ENCODE data around the gene PLAAT3. TPM values are rescaled to one million over a fixed set of nuclear protein-coding genes. Genes with fewer than 3 reads are reported as not detected.

The PLAAT3 gene
- polyA plus RNA-seq, 1 of the 3 experiments (the other 2 are of a cell fraction), result 44.0 TPM

DNA sequence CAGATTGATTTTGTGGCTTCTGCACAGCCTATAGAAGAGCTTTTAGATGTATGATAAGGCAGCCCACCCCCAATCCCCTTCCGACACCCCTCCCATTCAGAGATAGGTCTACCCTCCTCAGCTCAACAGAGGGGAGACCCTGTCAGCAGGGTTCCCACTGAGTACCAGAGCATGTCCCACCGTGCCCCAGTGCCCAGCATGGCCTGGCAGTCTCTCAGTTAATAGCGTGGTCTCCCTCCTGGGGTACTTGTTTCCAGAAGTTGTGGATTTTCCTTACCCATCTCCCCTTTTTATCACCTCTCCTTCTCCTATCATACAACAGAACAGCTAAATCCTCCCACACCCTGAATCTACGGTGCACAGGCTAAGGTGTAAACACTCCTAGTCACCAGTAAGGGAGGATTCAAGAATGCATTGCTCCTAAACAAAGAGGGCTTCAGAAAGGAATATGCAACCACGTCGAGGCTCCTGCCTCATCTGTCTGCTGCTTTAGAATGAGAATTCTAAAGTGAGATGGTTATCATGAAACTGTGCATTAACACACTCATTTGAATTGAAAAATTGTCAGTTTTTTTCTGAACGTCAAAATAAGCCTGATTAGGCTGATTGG lies 57.7 kb downstream of the PLAAT3 start:
- Histone ChIP-seq H3K9me3 (no peaks in the 10 kb centered on the region), H3K9me2 (no peaks in the 10 kb centered on the region), H3K36me3 (replicated peaks in 1 of 2; ENCODE audit: control insufficient read depth in 1 of 2, insufficient read depth in 2 of 2, low read length in 1 of 2) (no peaks in the 10 kb centered on the region), H4K20me1 (ENCODE audit: insufficient read depth) (no peaks in the 10 kb centered on the region), H3K9ac (no peak overlapping the region), H3K79me2 (ENCODE audit: insufficient read depth) (no peaks in the 10 kb centered on the region), H3K27ac (ENCODE audit: low read depth in 2 of 2, low read length in 1 of 2) (no peak overlapping the region), H3K27me3 (ENCODE audit: insufficient read depth) (no peaks in the 10 kb centered on the region), H3F3A (replicated peaks; ENCODE audit: insufficient read depth) (no peaks in the 10 kb centered on the region), H3K4me3 (ENCODE audit: low read depth in 2 of 2, low read length in 1 of 2) (no peak overlapping the region), H2AFZ (ENCODE audit: low read depth) (no peak overlapping the region), H3K4me1 (ENCODE audit: control insufficient read depth in 1 of 2, insufficient read depth in 2 of 2, low read depth in 1 of 2, low read length in 1 of 2) (peaks cover 0 to 5% of the 10 kb centered on the region in 2 experiments; a peak in 1 of 4 replicates), H3K4me2 (no peak overlapping the region)
- ChIA-PET CTCF (interaction anchor here (1.0 kb wide), 1 partner anchor 82 kb away, joined by 4 read pairs; no protein-coding TSS in a partner anchor), POLR2A (no interaction called here)
- no peak for TF ChIP-seq FOSL2 (IDR thresholded peaks at IDR 0.05; ENCODE audit: borderline replicate concordance, low read depth)
- no peak for TF ChIP-seq TAF1 (IDR thresholded peaks at IDR 0.05; ENCODE audit: borderline replicate concordance, low read depth, low read length)
- TF ChIP-seq ELF1 (IDR thresholded peaks at IDR 0.05), result no peak
- TF ChIP-seq YY1 (IDR thresholded peaks at IDR 0.05; ENCODE audit: low read depth), result no peak
- no peak for TF ChIP-seq NRF1 (IDR thresholded peaks at IDR 0.05; ENCODE audit: low read depth, low read length)
- TF ChIP-seq, protein P1, sequence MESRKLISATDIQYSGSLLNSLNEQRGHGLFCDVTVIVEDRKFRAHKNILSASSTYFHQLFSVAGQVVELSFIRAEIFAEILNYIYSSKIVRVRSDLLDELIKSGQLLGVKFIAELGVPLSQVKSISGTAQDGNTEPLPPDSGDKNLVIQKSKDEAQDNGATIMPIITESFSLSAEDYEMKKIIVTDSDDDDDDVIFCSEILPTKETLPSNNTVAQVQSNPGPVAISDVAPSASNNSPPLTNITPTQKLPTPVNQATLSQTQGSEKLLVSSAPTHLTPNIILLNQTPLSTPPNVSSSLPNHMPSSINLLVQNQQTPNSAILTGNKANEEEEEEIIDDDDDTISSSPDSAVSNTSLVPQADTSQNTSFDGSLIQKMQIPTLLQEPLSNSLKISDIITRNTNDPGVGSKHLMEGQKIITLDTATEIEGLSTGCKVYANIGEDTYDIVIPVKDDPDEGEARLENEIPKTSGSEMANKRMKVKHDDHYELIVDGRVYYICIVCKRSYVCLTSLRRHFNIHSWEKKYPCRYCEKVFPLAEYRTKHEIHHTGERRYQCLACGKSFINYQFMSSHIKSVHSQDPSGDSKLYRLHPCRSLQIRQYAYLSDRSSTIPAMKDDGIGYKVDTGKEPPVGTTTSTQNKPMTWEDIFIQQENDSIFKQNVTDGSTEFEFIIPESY (IDR thresholded peaks at IDR 0.05; ENCODE audit: borderline replicate concordance, low read depth), result no peak
- TF ChIP-seq EZH2phosphoT487 (IDR thresholded peaks at IDR 0.05; ENCODE audit: borderline replicate concordance, low read depth), result no peak
- TF ChIP-seq, protein P2, sequence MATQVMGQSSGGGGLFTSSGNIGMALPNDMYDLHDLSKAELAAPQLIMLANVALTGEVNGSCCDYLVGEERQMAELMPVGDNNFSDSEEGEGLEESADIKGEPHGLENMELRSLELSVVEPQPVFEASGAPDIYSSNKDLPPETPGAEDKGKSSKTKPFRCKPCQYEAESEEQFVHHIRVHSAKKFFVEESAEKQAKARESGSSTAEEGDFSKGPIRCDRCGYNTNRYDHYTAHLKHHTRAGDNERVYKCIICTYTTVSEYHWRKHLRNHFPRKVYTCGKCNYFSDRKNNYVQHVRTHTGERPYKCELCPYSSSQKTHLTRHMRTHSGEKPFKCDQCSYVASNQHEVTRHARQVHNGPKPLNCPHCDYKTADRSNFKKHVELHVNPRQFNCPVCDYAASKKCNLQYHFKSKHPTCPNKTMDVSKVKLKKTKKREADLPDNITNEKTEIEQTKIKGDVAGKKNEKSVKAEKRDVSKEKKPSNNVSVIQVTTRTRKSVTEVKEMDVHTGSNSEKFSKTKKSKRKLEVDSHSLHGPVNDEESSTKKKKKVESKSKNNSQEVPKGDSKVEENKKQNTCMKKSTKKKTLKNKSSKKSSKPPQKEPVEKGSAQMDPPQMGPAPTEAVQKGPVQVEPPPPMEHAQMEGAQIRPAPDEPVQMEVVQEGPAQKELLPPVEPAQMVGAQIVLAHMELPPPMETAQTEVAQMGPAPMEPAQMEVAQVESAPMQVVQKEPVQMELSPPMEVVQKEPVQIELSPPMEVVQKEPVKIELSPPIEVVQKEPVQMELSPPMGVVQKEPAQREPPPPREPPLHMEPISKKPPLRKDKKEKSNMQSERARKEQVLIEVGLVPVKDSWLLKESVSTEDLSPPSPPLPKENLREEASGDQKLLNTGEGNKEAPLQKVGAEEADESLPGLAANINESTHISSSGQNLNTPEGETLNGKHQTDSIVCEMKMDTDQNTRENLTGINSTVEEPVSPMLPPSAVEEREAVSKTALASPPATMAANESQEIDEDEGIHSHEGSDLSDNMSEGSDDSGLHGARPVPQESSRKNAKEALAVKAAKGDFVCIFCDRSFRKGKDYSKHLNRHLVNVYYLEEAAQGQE (IDR thresholded peaks at IDR 0.05; ENCODE audit: low read depth, low read length), result no peak
- TF ChIP-seq RAD21 (IDR thresholded peaks at IDR 0.05; ENCODE audit: low read length), result no peak
- 33% methylated on average over 6 of the region's 7 CpGs for WGBS (ENCODE audit: low lambda C conversion rate)
- DNase-seq, result no peak

DNA sequence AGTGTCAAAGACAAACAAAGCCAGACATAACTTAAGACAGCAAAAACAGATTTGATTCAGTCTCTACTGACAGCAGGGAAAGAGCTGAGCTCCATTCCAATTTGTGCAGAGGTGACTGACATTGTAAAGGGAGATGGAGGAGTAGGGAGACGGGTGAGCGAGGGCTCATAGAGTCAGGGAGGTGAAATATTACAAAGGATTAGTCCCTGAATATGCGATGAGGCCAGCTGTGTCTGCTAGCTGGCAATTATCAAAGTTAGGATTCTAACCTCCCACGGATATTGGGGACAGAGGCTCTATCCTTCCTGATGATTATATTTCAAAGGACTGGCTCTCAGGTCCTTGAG lies 59.4 kb downstream of the PLAAT3 start:
- 75% methylated on average over 4 of the region's 4 CpGs for WGBS (ENCODE audit: low lambda C conversion rate)
- Histone ChIP-seq H3K79me2 (ENCODE audit: insufficient read depth) (no peaks in the 10 kb centered on the region), H3K36me3 (replicated peaks in 1 of 2; ENCODE audit: control insufficient read depth in 1 of 2, insufficient read depth in 2 of 2, low read length in 1 of 2) (no peaks in the 10 kb centered on the region), H4K20me1 (ENCODE audit: insufficient read depth) (no peaks in the 10 kb centered on the region), H3F3A (replicated peaks; ENCODE audit: insufficient read depth) (no peaks in the 10 kb centered on the region), H3K4me1 (ENCODE audit: control insufficient read depth in 1 of 2, insufficient read depth in 2 of 2, low read depth in 1 of 2, low read length in 1 of 2) (no peaks in the 10 kb centered on the region), H3K27me3 (ENCODE audit: insufficient read depth) (no peaks in the 10 kb centered on the region), H2AFZ (ENCODE audit: low read depth) (no peak overlapping the region), H3K4me3 (ENCODE audit: low read depth in 2 of 2, low read length in 1 of 2) (no peak overlapping the region), H3K4me2 (no peak overlapping the region), H3K9me2 (no peaks in the 10 kb centered on the region), H3K9ac (no peak overlapping the region), H3K27ac (ENCODE audit: low read depth in 2 of 2, low read length in 1 of 2) (no peak overlapping the region), H3K9me3 (no peaks in the 10 kb centered on the region)
- no peak for DNase-seq
- ChIA-PET POLR2A (no interaction called here), CTCF (no interaction called here)
- TF ChIP-seq GATA2 (CRISPR knock-in tag; IDR thresholded peaks at IDR 0.05), result no peak
- TF ChIP-seq, protein P3, sequence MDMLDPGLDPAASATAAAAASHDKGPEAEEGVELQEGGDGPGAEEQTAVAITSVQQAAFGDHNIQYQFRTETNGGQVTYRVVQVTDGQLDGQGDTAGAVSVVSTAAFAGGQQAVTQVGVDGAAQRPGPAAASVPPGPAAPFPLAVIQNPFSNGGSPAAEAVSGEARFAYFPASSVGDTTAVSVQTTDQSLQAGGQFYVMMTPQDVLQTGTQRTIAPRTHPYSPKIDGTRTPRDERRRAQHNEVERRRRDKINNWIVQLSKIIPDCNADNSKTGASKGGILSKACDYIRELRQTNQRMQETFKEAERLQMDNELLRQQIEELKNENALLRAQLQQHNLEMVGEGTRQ (IDR thresholded peaks at IDR 0.05; ENCODE audit: borderline replicate concordance, low read depth, low read length), result no peak
- TF ChIP-seq GABPA (IDR thresholded peaks at IDR 0.05; ENCODE audit: low read depth), result no peak
- TF ChIP-seq TAF1 (IDR thresholded peaks at IDR 0.05; ENCODE audit: borderline replicate concordance, low read depth, low read length), result no peak
- TF ChIP-seq RXRA (IDR thresholded peaks at IDR 0.05; ENCODE audit: borderline replicate concordance, low read depth), result no peak
- TF ChIP-seq FOSL2 (IDR thresholded peaks at IDR 0.05; ENCODE audit: borderline replicate concordance, low read depth), result no peak
- TF ChIP-seq, protein P2 (IDR thresholded peaks at IDR 0.05; ENCODE audit: low read depth, low read length), result no peak
- no peak for TF ChIP-seq CHD2 (IDR thresholded peaks at IDR 0.05; ENCODE audit: low read length, partially characterized antibody)
- TF ChIP-seq POLR2AphosphoS5 (IDR thresholded peaks at IDR 0.05; ENCODE audit: low read depth, low read length), result no peak
- no peak for TF ChIP-seq MXI1 (IDR thresholded peaks at IDR 0.05; ENCODE audit: low read depth, low read length)
- TF ChIP-seq SIN3A (IDR thresholded peaks at IDR 0.05; ENCODE audit: borderline replicate concordance, low read depth, low read length), result no peak
